ENCODE data around the gene TEX29.

Gene TEX29

DNA sequence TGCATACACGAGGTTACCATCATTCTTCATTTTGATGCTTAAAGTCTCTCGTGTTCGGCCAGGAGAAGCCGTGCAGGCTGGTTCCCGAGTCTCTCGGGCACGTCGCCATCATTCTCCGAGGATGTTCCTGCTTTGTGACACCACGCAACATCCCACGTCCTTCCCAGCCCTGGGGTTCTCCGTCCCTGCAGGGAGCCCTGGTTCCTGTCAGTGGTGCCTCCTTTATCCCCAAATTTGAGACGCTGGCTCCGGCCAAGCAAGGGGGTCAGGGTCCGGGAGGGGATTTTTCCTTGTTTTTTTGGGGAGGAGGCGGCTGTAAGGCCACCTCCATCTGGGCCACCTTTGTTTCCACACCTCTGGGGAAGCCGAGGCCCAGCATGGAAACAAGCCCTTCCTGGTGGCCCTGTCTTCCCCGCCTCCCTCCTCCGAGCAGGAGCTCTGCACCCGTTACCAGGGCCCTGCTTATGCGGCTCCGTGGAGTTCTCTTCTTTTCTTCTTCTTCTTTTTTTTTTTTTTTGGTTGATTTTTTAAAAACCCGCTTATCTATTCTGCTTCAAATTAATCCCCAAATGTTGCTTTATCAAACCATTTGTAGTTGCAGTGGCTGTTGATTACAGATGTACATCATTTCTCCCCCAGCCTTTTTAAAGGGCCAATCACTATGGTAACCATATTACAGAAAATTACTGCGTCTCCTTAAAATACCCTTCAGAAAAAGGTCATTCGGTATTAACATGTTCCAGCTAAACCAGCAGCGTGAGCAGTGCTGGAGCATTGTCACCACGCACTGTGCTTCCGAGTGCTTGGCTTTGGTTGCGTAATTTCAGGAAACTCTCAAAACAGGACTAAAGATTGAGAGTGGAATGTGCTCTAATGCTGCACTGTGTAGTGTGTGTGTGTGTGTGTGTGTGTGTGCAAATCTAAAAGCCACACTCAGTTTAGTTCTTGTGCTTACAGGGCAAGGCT, 50.4 kb downstream of the TEX29 start:
- Histone ChIP-seq H3K4me1 (ENCODE audit: control insufficient read depth, insufficient read depth, low read length) (no peaks in the 10 kb centered on the region), H3K9me3 (ENCODE audit: control insufficient read depth, low read length) (no peaks in the 10 kb centered on the region), H3K9ac (ENCODE audit: low read length) (no peak overlapping the region), H3K36me3 (ENCODE audit: control insufficient read depth, insufficient read depth, low read length) (no peaks in the 10 kb centered on the region), H3K27me3 (ENCODE audit: control insufficient read depth, insufficient read depth, low read length) (no peaks in the 10 kb centered on the region), H3K4me3 (ENCODE audit: low read length) (no peak overlapping the region)

DNA sequence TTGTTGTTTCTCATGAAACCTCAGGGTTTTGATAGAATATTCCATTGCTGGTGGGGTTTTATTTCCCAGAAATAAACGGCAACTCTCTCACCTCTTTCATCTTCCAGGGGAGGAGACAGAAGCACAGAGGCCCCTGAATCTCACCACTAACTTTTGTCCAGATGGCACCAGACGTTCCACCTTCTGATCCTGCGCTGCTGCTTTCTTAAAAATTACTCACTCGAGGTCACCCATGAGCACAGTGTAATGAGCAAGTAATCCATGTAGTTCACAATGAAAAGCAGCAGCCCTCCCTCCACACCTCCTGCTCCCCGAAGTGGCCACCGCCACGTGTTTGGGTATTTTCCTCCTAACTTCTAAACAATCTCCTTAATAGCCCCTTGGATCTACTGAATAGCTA, 51.3 kb downstream of the TEX29 start:
- Histone ChIP-seq H3K4me3 (ENCODE audit: low read length) (no peak overlapping the region), H3K9ac (ENCODE audit: low read length) (no peak overlapping the region), H3K4me1 (ENCODE audit: control insufficient read depth, insufficient read depth, low read length) (no peaks in the 10 kb centered on the region), H3K9me3 (ENCODE audit: control insufficient read depth, low read length) (no peaks in the 10 kb centered on the region), H3K36me3 (ENCODE audit: control insufficient read depth, insufficient read depth, low read length) (no peaks in the 10 kb centered on the region), H3K27me3 (ENCODE audit: control insufficient read depth, insufficient read depth, low read length) (no peaks in the 10 kb centered on the region)

DNA sequence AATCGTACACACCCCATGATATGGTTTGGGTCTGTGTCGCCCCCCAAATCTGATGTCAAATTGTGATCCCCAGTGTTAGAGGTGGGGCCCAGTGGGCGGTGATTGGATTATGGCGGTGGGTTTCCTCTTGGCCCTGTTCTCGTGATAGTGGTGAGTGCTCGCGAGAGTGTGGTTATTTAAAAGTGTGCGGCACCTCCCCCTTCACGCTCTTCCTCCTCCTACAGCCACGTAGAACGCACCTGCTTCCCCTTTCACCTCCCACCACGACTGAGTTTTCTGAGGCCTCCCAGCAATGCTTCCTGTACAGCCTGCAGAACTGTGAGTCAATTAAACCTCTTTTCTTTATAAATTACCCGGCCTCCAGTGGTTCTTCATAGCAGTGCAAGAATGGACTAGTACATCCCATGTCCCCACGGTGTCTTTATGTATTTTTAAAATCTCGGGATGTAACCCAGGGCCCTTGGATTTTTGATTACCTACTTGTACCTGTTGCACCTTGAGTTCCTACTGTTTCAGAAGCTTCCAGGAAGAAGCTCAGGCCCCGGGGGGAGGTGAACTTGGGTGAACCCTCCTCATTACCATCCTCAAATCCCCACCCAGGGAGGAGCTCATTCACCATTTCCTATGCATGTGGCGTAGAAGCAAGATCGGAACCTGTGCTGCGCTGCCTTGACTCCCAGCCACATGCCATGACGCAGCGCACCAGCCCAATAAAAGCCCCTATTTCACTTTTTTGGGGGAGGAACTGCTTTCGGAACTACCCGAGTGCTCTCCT, 52.4 kb downstream of the TEX29 start:
- H3K9ac ChIP-seq (ENCODE audit: low read length), result no peak overlapping the region
- H3K9me3 ChIP-seq (ENCODE audit: control insufficient read depth, low read length), result no peaks in the 10 kb centered on the region
- no peaks in the 10 kb centered on the region for H3K4me1 ChIP-seq (ENCODE audit: control insufficient read depth, insufficient read depth, low read length)
- no peaks in the 10 kb centered on the region for H3K27me3 ChIP-seq (ENCODE audit: control insufficient read depth, insufficient read depth, low read length)
- no peak overlapping the region for H3K4me3 ChIP-seq (ENCODE audit: low read length)
- H3K36me3 ChIP-seq (ENCODE audit: control insufficient read depth, insufficient read depth, low read length), result no peaks in the 10 kb centered on the region

DNA sequence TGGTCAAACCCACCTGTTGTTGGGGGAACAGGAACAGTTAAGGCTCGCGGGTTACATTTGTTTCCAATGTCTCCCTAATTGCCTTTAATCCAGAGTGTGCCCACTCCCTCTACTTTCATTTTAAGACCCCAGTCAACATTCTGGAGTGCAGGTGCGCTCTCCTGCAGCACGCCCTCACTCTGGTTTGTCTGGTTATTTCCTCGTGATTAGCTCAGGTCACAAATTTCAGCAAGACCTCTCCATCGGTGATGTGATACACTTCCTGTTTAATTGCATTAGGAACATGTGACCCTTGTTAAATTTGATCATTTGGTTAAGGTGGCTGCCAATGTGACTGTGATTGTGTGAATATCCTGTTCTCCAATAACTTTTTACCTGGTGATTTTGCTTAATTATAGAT, 53.0 kb downstream of the TEX29 start:
- Histone ChIP-seq H3K27me3 (ENCODE audit: control insufficient read depth, insufficient read depth, low read length) (no peaks in the 10 kb centered on the region), H3K9ac (ENCODE audit: low read length) (no peak overlapping the region), H3K36me3 (ENCODE audit: control insufficient read depth, insufficient read depth, low read length) (no peaks in the 10 kb centered on the region), H3K9me3 (ENCODE audit: control insufficient read depth, low read length) (no peaks in the 10 kb centered on the region), H3K4me1 (ENCODE audit: control insufficient read depth, insufficient read depth, low read length) (no peaks in the 10 kb centered on the region), H3K4me3 (ENCODE audit: low read length) (no peak overlapping the region)

DNA sequence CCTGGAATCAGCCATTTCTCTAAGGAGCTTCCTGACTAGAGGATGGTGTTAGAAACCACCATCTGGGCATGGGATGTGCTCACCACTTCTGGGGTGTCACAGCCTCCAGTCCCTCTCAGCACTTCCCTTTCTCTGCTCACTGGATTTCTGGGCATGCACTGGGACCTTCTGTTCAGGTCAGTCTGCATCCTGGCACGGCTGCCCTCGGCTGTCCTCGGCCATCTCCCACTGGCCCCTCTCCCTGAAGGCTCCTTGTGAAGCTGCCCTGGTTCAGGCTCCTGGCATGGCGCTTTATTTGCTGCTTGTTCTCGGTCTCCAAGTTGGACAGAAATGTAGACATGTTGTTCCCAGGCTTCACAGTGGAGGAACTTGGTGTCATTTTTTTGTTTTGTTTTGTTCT, 60.0 kb downstream of the TEX29 start:
- no peak overlapping the region for H3K4me3 ChIP-seq (ENCODE audit: low read length)
- no peaks in the 10 kb centered on the region for H3K9me3 ChIP-seq (ENCODE audit: control insufficient read depth, low read length)
- no peaks in the 10 kb centered on the region for H3K36me3 ChIP-seq (ENCODE audit: control insufficient read depth, insufficient read depth, low read length)
- no peak overlapping the region for H3K9ac ChIP-seq (ENCODE audit: low read length)
- no peaks in the 10 kb centered on the region for H3K27me3 ChIP-seq (ENCODE audit: control insufficient read depth, insufficient read depth, low read length)
- H3K4me1 ChIP-seq (ENCODE audit: control insufficient read depth, insufficient read depth, low read length), result no peaks in the 10 kb centered on the region

DNA sequence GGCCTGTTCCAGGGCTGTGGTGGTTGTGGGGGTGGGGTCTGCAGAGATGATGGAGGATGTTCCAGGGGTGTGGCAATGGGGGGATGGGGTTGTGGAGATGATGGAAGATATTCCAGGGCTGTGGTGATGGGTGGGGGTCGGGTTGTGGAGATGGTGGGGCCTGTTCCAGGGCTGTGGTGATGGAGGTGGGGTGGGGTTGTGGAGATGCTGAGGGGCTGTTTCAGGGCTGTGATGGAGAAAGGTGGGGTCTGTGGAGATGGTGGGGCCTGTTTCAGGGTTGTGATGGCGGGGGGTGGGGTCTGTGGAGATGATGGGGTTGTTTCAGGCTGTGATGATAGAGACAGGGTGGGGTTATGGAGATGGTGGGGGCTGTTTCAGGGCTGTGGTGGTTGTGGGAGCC, 62.0 kb downstream of the TEX29 start:
- Histone ChIP-seq H3K27me3 (ENCODE audit: control insufficient read depth, insufficient read depth, low read length) (no peaks in the 10 kb centered on the region), H3K4me1 (ENCODE audit: control insufficient read depth, insufficient read depth, low read length) (no peaks in the 10 kb centered on the region), H3K4me3 (ENCODE audit: low read length) (no peak overlapping the region), H3K9me3 (ENCODE audit: control insufficient read depth, low read length) (no peaks in the 10 kb centered on the region), H3K36me3 (ENCODE audit: control insufficient read depth, insufficient read depth, low read length) (no peaks in the 10 kb centered on the region), H3K9ac (ENCODE audit: low read length) (no peak overlapping the region)

DNA sequence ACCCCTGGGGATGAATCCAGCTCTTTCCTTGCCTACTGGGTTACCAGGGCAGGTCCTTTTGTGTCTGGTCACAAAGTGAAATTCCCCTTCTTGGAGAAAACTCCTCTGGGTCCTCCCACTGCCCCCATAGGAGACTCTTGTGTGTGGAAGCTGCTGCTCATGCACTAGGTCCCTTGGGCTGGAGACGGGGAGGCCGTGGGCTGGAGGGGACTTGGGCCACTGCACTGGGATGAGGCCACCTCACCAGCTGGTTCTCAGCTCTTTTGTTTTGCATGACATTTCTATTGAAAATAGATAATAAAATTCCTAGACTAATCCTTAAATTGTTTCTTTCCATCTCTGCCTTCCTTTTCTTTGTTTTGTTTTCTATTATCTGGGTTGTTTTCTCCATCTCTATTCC, 62.4 kb downstream of the TEX29 start:
- no peaks in the 10 kb centered on the region for H3K36me3 ChIP-seq (ENCODE audit: control insufficient read depth, insufficient read depth, low read length)
- H3K4me3 ChIP-seq (ENCODE audit: low read length), result no peak overlapping the region
- no peak overlapping the region for H3K9ac ChIP-seq (ENCODE audit: low read length)
- H3K4me1 ChIP-seq (ENCODE audit: control insufficient read depth, insufficient read depth, low read length), result no peaks in the 10 kb centered on the region
- no peaks in the 10 kb centered on the region for H3K9me3 ChIP-seq (ENCODE audit: control insufficient read depth, low read length)
- H3K27me3 ChIP-seq (ENCODE audit: control insufficient read depth, insufficient read depth, low read length), result no peaks in the 10 kb centered on the region

DNA sequence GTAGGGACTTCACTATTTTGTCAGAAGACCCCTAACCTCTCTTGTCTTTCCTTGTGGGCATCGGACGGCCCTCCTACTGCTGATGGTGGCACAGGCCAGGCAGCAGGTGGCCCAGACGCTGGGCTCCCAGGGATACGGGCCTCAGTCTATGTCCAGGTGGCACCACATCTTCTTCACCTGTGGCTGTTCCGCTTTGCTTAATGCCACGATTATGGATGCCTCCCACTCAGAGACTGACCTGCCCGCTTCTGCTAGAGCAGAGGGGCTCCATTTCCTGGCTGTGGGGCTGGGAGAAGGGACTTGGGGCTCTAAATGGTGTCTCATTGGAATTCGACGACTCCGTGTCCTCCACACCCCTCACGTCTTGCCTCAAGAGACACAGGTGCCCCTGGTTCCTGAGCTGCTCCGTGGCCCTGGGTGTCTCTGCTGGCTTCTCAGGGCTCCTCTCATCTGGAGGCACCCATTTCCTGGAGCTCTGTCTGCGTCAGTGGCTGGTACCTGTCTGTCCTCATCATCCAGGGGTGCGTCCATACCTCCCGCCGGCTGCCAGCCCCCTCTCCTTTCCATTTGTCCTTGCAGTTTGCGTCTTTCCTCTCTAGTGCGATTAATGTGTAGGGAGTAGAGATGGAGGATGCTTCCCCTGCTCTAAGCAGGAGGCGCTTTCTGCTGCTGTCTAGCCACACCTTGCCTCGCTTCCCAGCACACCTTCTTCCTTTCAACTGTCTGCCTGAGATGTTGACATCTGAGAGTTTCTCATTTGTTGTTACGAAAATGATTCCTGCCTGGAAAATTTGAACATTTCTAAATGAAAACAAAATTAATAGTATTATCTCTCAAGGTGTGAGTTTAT, 63.4 kb downstream of the TEX29 start:
- Histone ChIP-seq H3K36me3 (ENCODE audit: control insufficient read depth, insufficient read depth, low read length) (no peaks in the 10 kb centered on the region), H3K9ac (ENCODE audit: low read length) (no peak overlapping the region), H3K9me3 (ENCODE audit: control insufficient read depth, low read length) (no peaks in the 10 kb centered on the region), H3K4me1 (ENCODE audit: control insufficient read depth, insufficient read depth, low read length) (no peaks in the 10 kb centered on the region), H3K27me3 (ENCODE audit: control insufficient read depth, insufficient read depth, low read length) (no peaks in the 10 kb centered on the region), H3K4me3 (ENCODE audit: low read length) (no peak overlapping the region)

DNA sequence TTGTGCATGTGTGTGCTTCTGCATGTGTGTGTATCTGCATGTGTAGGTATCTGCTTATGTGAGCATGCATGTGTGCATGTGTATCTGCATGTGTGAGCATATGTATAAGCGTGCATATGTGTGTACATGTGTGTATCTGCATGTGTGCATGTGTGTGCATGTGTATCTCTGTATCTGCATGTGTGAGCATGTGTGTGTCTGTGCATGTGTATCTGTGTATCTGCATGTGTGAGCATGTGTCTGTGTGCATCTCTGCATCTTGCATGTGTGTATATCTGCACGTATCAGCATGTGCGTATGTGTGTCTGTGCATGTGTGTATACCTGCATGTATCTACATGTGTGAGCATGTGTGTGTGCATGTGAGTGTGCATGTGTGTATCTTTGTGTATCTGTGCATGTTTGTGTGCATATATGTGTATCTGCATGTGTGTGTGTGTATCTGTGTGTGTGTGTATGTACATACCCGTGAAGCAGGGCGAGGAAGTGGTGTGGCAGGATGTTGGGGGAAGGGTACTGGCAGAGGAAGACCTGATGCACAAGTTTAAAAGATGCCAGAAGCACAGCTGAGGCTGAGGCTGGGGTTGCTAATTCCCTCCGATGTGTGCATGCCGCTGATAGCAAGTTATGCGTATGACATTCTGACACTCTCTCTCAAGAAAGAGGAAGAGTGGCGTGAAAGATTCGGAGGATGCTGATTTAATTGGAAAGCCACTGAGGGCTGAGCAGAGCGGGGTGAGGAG, 64.2 kb downstream of the TEX29 start:
- H3K36me3 ChIP-seq (ENCODE audit: control insufficient read depth, insufficient read depth, low read length), result no peaks in the 10 kb centered on the region
- H3K27me3 ChIP-seq (ENCODE audit: control insufficient read depth, insufficient read depth, low read length), result no peaks in the 10 kb centered on the region
- H3K9me3 ChIP-seq (ENCODE audit: control insufficient read depth, low read length), result no peaks in the 10 kb centered on the region
- H3K9ac ChIP-seq (ENCODE audit: low read length), result no peak overlapping the region
- no peak overlapping the region for H3K4me3 ChIP-seq (ENCODE audit: low read length)
- no peaks in the 10 kb centered on the region for H3K4me1 ChIP-seq (ENCODE audit: control insufficient read depth, insufficient read depth, low read length)

DNA sequence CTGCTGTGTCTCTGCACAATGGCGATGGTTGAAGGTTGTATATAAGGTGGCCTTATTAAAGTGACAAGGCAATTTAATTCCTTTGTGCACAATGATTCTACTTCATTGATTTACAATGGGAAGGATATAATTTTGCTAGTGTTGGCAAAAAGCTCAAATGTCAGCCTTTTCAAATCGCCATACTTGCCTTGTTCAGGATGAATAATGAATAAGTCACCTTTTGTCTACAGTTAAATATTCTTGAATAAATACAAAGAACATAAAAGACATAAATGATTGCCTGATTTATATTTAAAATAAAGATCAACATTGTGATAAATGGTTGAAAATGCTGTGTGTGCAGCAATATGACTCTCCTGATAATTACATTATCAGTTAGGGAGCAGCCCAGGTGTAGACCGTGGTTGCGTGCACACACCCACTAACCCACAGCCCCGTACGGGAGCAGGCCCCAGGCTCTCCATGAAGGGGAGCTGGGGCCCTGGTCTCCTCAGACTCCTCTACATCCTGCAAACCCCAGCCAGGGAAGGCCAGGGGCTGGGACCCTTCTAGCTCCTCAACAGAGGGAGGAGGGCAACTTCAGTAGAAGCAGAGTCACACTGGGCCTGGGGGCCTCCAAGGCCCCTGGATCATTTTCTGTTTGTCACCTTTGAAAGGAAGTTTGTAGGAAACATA, 64.9 kb downstream of the TEX29 start:
- no peaks in the 10 kb centered on the region for H3K9me3 ChIP-seq (ENCODE audit: control insufficient read depth, low read length)
- H3K9ac ChIP-seq (ENCODE audit: low read length), result no peak overlapping the region
- no peaks in the 10 kb centered on the region for H3K4me1 ChIP-seq (ENCODE audit: control insufficient read depth, insufficient read depth, low read length)
- H3K36me3 ChIP-seq (ENCODE audit: control insufficient read depth, insufficient read depth, low read length), result no peaks in the 10 kb centered on the region
- H3K4me3 ChIP-seq (ENCODE audit: low read length), result no peak overlapping the region
- H3K27me3 ChIP-seq (ENCODE audit: control insufficient read depth, insufficient read depth, low read length), result no peaks in the 10 kb centered on the region

Measured in mucosa of stomach (tissue), 1 donor.